Globus pallidus (tissue), 1 donor: ENCODE results near the gene FXYD3.
"Not testable (repeated sequence)": the region's sequence is repeated elsewhere in the genome, so short reads cannot be mapped to it uniquely, and the experiment has no call there.

Experiments
- DNase-seq: peaks from one replicate; pipeline ENCODE4 v3.0.0-alpha.2; 2015; ENCODE audit warnings: low spot score

The FXYD3 gene

GRCh38 chr19:35086455-35086854, 29.2 kb upstream of the FXYD3 start:
- no peak for DNase-seq

- DNase-seq = no peak
Observed at GRCh38 chr19:35087393-35087792, 28.2 kb upstream of the FXYD3 start.

- DNase-seq = no peak
Observed at GRCh38 chr19:35088131-35088913, 27.3 kb upstream of the FXYD3 start.

GRCh38 chr19:35089554-35089953, 26.1 kb upstream of the FXYD3 start:
- DNase-seq = no peak

- DNase-seq = no peak
Observed at GRCh38 chr19:35090160-35090505, 25.5 kb upstream of the FXYD3 start.

- peak; percentile 75 for DNase-seq
Observed at GRCh38 chr19:35090506-35091214, 25.0 kb upstream of the FXYD3 start.

- no peak for DNase-seq
Observed at GRCh38 chr19:35093430-35093829, 22.2 kb upstream of the FXYD3 start.

GRCh38 chr19:35093941-35094647, 21.5 kb upstream of the FXYD3 start:
- no peak for DNase-seq

GRCh38 chr19:35094656-35095055, 21.0 kb upstream of the FXYD3 start:
- no peak for DNase-seq

GRCh38 chr19:35095667-35096368, 19.8 kb upstream of the FXYD3 start:
- DNase-seq = no peak

- no peak for DNase-seq
Observed at GRCh38 chr19:35098413-35099049, 17.1 kb upstream of the FXYD3 start.

- DNase-seq = no peak
Observed at GRCh38 chr19:35099155-35099896, 16.3 kb upstream of the FXYD3 start.

- no peak for DNase-seq
Observed at GRCh38 chr19:35099897-35100275, 15.7 kb upstream of the FXYD3 start.

GRCh38 chr19:35100588-35101533, 14.8 kb upstream of the FXYD3 start:
- DNase-seq = no peak

GRCh38 chr19:35101949-35102348, 13.7 kb upstream of the FXYD3 start:
- not testable (repeated sequence) for DNase-seq

- DNase-seq = not testable (repeated sequence)
Observed at GRCh38 chr19:35103614-35104013, 12.0 kb upstream of the FXYD3 start.

GRCh38 chr19:35104361-35104760, 11.3 kb upstream of the FXYD3 start:
- no peak for DNase-seq

- no peak for DNase-seq
Observed at GRCh38 chr19:35105047-35105410, 10.6 kb upstream of the FXYD3 start.

- no peak for DNase-seq
Observed at GRCh38 chr19:35105411-35106290, 10.0 kb upstream of the FXYD3 start.
